CD4-positive, alpha-beta T cell treated with Interleukin-10 for 1 hour (primary cell): ENCODE results near the gene KRT13.

Experiments used
- DNase-seq: peaks from one replicate; pipeline ENCODE4 v3.0.0-alpha.2; 2020

KRT13 gene

GRCh38 chr17:41536741-41537613 is 31.6 kb upstream of the KRT13 start:
- DNase-seq: no peak

- no peak for DNase-seq
Measured at GRCh38 chr17:41535764-41536481, 30.5 kb upstream of the KRT13 start.

GRCh38 chr17:41534899-41535546 is 29.6 kb upstream of the KRT13 start:
- no peak for DNase-seq

- no peak for DNase-seq
Measured at GRCh38 chr17:41533613-41534012, 28.2 kb upstream of the KRT13 start.

- DNase-seq: no peak
Measured at GRCh38 chr17:41532947-41533570, 27.6 kb upstream of the KRT13 start.

- no peak for DNase-seq
Measured at GRCh38 chr17:41531993-41532392, 26.6 kb upstream of the KRT13 start.

GRCh38 chr17:41530062-41531048 is 24.9 kb upstream of the KRT13 start:
- no peak for DNase-seq

- DNase-seq: no peak
Measured at GRCh38 chr17:41529491-41529915, 24.1 kb upstream of the KRT13 start.

GRCh38 chr17:41528959-41529353 is 23.5 kb upstream of the KRT13 start:
- no peak for DNase-seq

- no peak for DNase-seq
Measured at GRCh38 chr17:41527063-41528023, 21.9 kb upstream of the KRT13 start.

- no peak for DNase-seq
Measured at GRCh38 chr17:41524261-41524660, 18.8 kb upstream of the KRT13 start.

GRCh38 chr17:41523787-41524186 is 18.4 kb upstream of the KRT13 start:
- no peak for DNase-seq

GRCh38 chr17:41523225-41523593 is 17.8 kb upstream of the KRT13 start:
- no peak for DNase-seq

GRCh38 chr17:41522301-41523224 is 17.2 kb upstream of the KRT13 start:
- DNase-seq: no peak

- no peak for DNase-seq
Measured at GRCh38 chr17:41521574-41522261, 16.3 kb upstream of the KRT13 start.

- DNase-seq: no peak
Measured at GRCh38 chr17:41520821-41521521, 15.6 kb upstream of the KRT13 start.

GRCh38 chr17:41519501-41520224 is 14.3 kb upstream of the KRT13 start:
- no peak for DNase-seq
